A549 treated with dexamethasone at 1 μM for 4 hours (cell line): Measurements from ENCODE around the gene TOM1L1. TPM values are rescaled to one million over a fixed set of nuclear protein-coding genes. Genes with fewer than 3 reads are reported as not detected.

Experiments used
- total RNA-seq: library from RNA; stranded (reverse); fragments of 200-300 nt; extraction: Qiagen RNA extraction; gene quantifications from 5 replicates; pipeline ENCODE4 v1.2.3, GENCODE V29; 2022

The TOM1L1 gene, protein sequence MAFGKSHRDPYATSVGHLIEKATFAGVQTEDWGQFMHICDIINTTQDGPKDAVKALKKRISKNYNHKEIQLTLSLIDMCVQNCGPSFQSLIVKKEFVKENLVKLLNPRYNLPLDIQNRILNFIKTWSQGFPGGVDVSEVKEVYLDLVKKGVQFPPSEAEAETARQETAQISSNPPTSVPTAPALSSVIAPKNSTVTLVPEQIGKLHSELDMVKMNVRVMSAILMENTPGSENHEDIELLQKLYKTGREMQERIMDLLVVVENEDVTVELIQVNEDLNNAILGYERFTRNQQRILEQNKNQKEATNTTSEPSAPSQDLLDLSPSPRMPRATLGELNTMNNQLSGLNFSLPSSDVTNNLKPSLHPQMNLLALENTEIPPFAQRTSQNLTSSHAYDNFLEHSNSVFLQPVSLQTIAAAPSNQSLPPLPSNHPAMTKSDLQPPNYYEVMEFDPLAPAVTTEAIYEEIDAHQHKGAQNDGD
- 34.2 to 39.7 TPM (median 38.4 TPM) in 5 replicates for total RNA-seq

DNA sequence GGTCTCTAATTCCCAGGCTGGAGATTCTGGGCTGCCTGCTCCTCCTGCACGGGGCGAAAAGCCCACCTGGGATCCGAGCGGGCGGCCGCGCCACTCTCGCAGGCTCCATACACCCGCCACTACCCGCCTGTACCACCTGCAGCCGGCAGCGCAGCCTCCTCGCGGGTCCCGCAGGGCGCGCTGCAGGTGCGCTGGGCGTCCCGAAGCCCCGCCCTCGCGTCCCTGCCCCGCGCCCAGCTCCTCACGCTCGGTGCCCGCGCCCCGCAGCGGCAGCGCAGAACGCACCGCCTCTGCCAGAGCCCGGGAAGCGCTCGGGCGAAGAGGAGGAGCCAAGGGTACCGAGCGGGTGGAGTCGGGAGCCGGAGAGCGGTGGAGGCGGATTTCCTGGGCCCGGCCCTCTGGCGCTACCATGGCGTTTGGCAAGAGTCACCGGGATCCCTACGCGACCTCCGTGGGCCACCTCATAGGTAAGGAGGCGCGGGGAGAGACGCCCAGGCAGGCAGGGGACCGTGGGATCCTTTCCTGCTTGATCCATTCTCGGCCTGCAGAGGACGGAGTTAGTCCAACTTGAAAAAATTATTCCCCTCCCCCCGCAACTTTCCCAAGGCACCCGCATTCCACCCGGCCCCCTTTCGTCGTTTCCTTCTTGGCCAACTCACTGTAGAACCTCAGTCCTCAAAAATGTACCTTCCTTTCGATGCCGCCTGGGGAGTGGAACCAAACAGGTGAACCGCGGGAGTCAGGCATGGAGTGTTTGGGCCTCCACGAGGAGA is at the start of gene TOM1L1:
Gene TOM1L1, plus strand, starts transcription at position 396 of the 773 bp plus-strand sequence. Its CDS starts 14 bp downstream, at position 410.

DNA sequence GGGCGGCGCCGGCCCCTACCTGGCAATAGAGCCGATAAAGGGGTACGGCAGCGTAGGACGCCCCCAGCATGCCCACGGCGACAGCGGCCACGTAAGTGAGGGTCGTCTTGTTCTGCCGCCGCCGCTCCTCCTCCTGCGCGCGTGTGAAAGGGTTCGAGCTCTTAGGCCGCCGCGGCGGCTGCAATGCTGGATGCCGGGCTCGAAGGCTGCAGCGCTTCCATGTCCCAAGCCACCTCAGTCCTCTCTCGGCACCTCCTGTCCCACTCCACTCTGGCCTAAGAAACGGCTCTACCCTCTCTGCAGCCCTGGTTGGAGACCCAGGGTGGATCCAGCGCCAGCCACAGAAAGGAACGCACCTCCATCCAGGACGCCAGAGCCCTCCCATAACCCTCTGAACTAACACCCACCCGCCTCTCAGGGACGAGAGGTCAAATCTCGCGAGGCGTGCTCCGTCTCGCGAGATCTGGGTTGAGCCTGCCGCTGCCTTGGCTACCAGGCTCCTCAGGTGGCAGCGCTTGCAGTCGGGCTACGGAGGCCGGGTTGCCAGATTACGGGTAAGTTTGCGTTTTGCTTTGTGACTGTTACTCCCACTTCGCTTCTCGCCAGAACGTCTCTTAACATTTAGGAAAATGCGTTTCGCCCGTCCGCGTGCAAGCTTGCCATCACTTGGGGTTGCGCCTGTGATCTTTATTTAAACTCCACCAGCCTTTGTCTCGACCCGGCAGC is 67.8 kb downstream of the TOM1L1 start, which contains the start of the genes COX11 and STXBP4:
Gene COX11, minus strand, starts transcription at position 393 of the 726 bp plus-strand sequence. Its CDS starts 8 bp downstream, at position 385.
Gene STXBP4, plus strand, starts transcription at position 504 of the 726 bp plus-strand sequence. CDS start 17,455 bp downstream, outside the sequence.

Other genes starting within 250 kb of the TOM1L1 start
- gene COX11, start 67.8 kb downstream of the TOM1L1 start, total RNA-seq: 88.4 to 153 TPM (median 98.5 TPM) in 5 replicates
- 3.5 to 6.8 TPM (median 5.6 TPM) in 5 replicates for gene STXBP4, start 67.9 kb downstream of the TOM1L1 start, total RNA-seq